NCI-H2107 treated with DMSO at 0.1 percent for 48 hours (cell line): Measurements from ENCODE around the gene DNAI1.
"Not testable (repeated sequence)": the region's sequence is repeated elsewhere in the genome, so short reads cannot be mapped to it uniquely, and the experiment has no call there.

ENCODE experiments used
- DNase-seq: peaks from one replicate; lab custom pipeline; 2025; ENCODE audit not compliant: unreplicated experiment; lab: John Stamatoyannopoulos, UW

The DNAI1 gene

GRCh38 chr9:34532041-34532440 is 73.4 kb downstream of the DNAI1 start:
- not testable (repeated sequence) for DNase-seq

- no peak for DNase-seq
These were observed 78.1 kb downstream of the DNAI1 start for GRCh38 chr9:34536685-34537084.

- DNase-seq, result no peak
These were observed 82.2 kb downstream of the DNAI1 start for GRCh38 chr9:34540827-34541226.

GRCh38 chr9:34541540-34541939 is 82.9 kb downstream of the DNAI1 start:
- DNase-seq, result no peak

- no peak for DNase-seq
These were observed 85.4 kb downstream of the DNAI1 start for GRCh38 chr9:34544035-34544434.

- DNase-seq, result no peak
These were observed 86.9 kb downstream of the DNAI1 start for GRCh38 chr9:34545497-34545896.

- no peak for DNase-seq
These were observed 87.7 kb downstream of the DNAI1 start for GRCh38 chr9:34546102-34546833.

- DNase-seq, result no peak
These were observed 88.5 kb downstream of the DNAI1 start for GRCh38 chr9:34546834-34547827.

GRCh38 chr9:34547960-34548611 is 89.5 kb downstream of the DNAI1 start:
- peak; percentile 18 for DNase-seq

GRCh38 chr9:34549407-34549732 is 90.8 kb downstream of the DNAI1 start:
- DNase-seq, result no peak

GRCh38 chr9:34550016-34550680 is 91.5 kb downstream of the DNAI1 start:
- DNase-seq, result no peak

- DNase-seq, result no peak
These were observed 92.2 kb downstream of the DNAI1 start for GRCh38 chr9:34550681-34551270.

GRCh38 chr9:34551751-34552605 is 93.4 kb downstream of the DNAI1 start:
- DNase-seq, result no peak

GRCh38 chr9:34552606-34552981 is 94.0 kb downstream of the DNAI1 start:
- no peak for DNase-seq

- DNase-seq, result no peak
These were observed 94.4 kb downstream of the DNAI1 start for GRCh38 chr9:34552986-34553385.

GRCh38 chr9:34553511-34554021 is 95.0 kb downstream of the DNAI1 start:
- no peak for DNase-seq

GRCh38 chr9:34554211-34555001 is 95.8 kb downstream of the DNAI1 start:
- DNase-seq, result peak; percentile 86

- DNase-seq, result peak; percentile 21
These were observed 96.4 kb downstream of the DNAI1 start for GRCh38 chr9:34555002-34555348.

- DNase-seq, result no peak
These were observed 96.9 kb downstream of the DNAI1 start for GRCh38 chr9:34555500-34555899.
